K562 (cell line): ENCODE results near the gene GSS. TPM values are rescaled to one million over a fixed set of nuclear protein-coding genes. Genes with fewer than 3 reads are reported as not detected.

ENCODE experiments used
- ATAC-seq: fragments of 200-7000 bp; cut with Tn5 transposase; 3 replicates; pipeline ENCODE4 v1.9.1; 2020; ENCODE audit warnings: moderate library complexity
- BruUV-seq: library from RNA; stranded (reverse); fragments of 400-500 nt; replicated peaks from 2 replicates; lab custom pipeline; 2021; lab: Mats Ljungman, UMichigan
- CTCF ChIA-PET: fragments of 300-600 bp; formaldehyde crosslinking; extraction: SDS; loops from one replicate; lab custom pipeline; 2021; ENCODE audit warnings: low intra/inter-chr PET ratio; lab: Yijun Ruan, JAX
- POLR2A ChIA-PET: fragments of 300-600, 350-650 bp; sonication (Branson Sonifier 250); formaldehyde crosslinking; extraction: SDS; loops from one replicate; lab custom pipeline; 2021; ENCODE audit warnings: antibody characterized with exemption, inconsistent platforms; lab: Yijun Ruan, JAX
- DNase-seq, 4 experiments: peaks; one replicate each; pipeline versions ENCODE4 v3.0.0 to v3.0.0-alpha.2; 2011 to 2018; ENCODE audit warnings: low spot score in 3 of 4, mixed read lengths in 3 of 4; ENCODE audit errors: extremely low read depth in 1 of 4
- FAIRE-seq: peaks from 2 replicates; lab custom pipeline; 2011; peaks lifted over from hg19 to GRCh38; lab: Jason Lieb, UNC
- H2AFZ ChIP-seq: 2 replicates; pipeline ENCODE4 v1.6.0; 2011; ENCODE audit warnings: low read depth, low read length, control low read depth, inconsistent platforms
- H3K27ac ChIP-seq: fragments of 200-600 bp; 3 replicates; pipeline ENCODE4 v1.8.0; 2011; ENCODE audit warnings: low read depth, mild to moderate bottlenecking, control low read depth, inconsistent platforms, low read length, moderate library complexity, mixed read lengths; ENCODE audit errors: extremely low read depth
- H3K27me3 ChIP-seq, 2 experiments: fragments of 300-600 bp in 1 of 2; 2 replicates in 1 of 2; 3 replicates in 1 of 2; pipeline versions ENCODE4 v1.6.0 to v1.8.0; 2011; ENCODE audit warnings: inconsistent platforms in 2 of 2, low read length in 2 of 2, mild to moderate bottlenecking in 1 of 2, mixed read lengths in 1 of 2, moderate library complexity in 1 of 2; ENCODE audit not compliant: control insufficient read depth in 2 of 2, insufficient read depth in 2 of 2
- H3K36me3 ChIP-seq: fragments of 300-600 bp; 3 replicates; pipeline ENCODE4 v1.8.0; 2011; ENCODE audit warnings: mild to moderate bottlenecking, low read length, inconsistent platforms; ENCODE audit not compliant: control insufficient read depth, insufficient read depth
- H3K4me1 ChIP-seq, 2 experiments: fragments of 200-600 bp in 1 of 2; replicated peaks in 1 of 2; 2 replicates in 1 of 2; 3 replicates in 1 of 2; pipeline versions ENCODE4 v1.5.1 to v1.8.0; 2011; ENCODE audit warnings: inconsistent platforms in 2 of 2, low read length in 2 of 2, mild to moderate bottlenecking in 1 of 2, mixed read lengths in 1 of 2, moderate library complexity in 1 of 2; ENCODE audit not compliant: control insufficient read depth in 2 of 2, insufficient read depth in 2 of 2
- H3K4me2 ChIP-seq: 2 replicates; pipeline ENCODE4 v1.6.1; 2011; ENCODE audit warnings: low read length, control low read depth, inconsistent platforms, mixed read lengths; ENCODE audit not compliant: insufficient read depth
- H3K4me3 ChIP-seq: fragments of 200-600 bp; sonication (generic), shearing (Covaris generic); 2 replicates; pipeline ENCODE4 v1.5.1; 2016; ENCODE audit warnings: control low read depth, inconsistent platforms
- H3K79me2 ChIP-seq: fragments of 200-600 bp; 3 replicates; pipeline ENCODE4 v1.8.0; 2011; ENCODE audit warnings: low read length, inconsistent platforms; ENCODE audit not compliant: control insufficient read depth, insufficient read depth
- H3K9ac ChIP-seq, 2 experiments: 2 replicates each; pipeline versions ENCODE4 v1.6.0 to v1.6.1; 2011; ENCODE audit warnings: low read depth in 2 of 2, low read length in 2 of 2, control low read depth in 1 of 2, inconsistent platforms in 1 of 2, mild to moderate bottlenecking in 1 of 2, mixed read lengths in 1 of 2; ENCODE audit not compliant: insufficient read depth in 1 of 2
- H3K9me1 ChIP-seq: one replicate; pipeline ENCODE4 v1.6.0; 2011; ENCODE audit warnings: inconsistent platforms, mild to moderate bottlenecking, low read length, moderate library complexity; ENCODE audit not compliant: control insufficient read depth, insufficient read depth
- H3K9me3 ChIP-seq: replicated peaks from 2 replicates; pipeline ENCODE4 v1.5.1; 2011; ENCODE audit warnings: low read depth, low read length, inconsistent platforms; ENCODE audit not compliant: control insufficient read depth, insufficient read depth
- H4K20me1 ChIP-seq: replicated peaks from 2 replicates; pipeline ENCODE4 v1.6.1; 2011; ENCODE audit warnings: low read length, inconsistent platforms, mixed read lengths; ENCODE audit not compliant: control insufficient read depth, insufficient read depth
- CEBPZ ChIP-seq: fragments of 150-350 bp; IDR thresholded peaks from 2 replicates; pipeline ENCODE4 v1.6.1; 2014; ENCODE audit warnings: low read depth, mild to moderate bottlenecking, low read length, borderline replicate concordance
- PRMT5 ChIP-seq: sonication (generic); formaldehyde crosslinking; IDR thresholded peaks from 2 replicates; pipeline ENCODE4 v1.5.0; 2020; ENCODE audit warnings: missing genetic modification reagents
- ZNF512 ChIP-seq: IDR thresholded peaks from 2 replicates; pipeline ENCODE4 v1.6.1; 2016; ENCODE audit warnings: missing genetic modification characterization, missing compliant biosample characterization
- WGBS: fragments of 100-300 bp; shearing (Covaris generic); methylation state at CpG from one replicate; pipeline ENCODE4 v1.1.6; 2016; ENCODE audit warnings: low coverage, mixed read lengths; ENCODE audit not compliant: insufficient coverage; ENCODE audit errors: missing lambda C conversion rate; 5-methylcytosine and 5-hydroxymethylcytosine counted together
- in situ Hi-C: fragments of 300-500 bp; cut with MboI; formaldehyde crosslinking; loops from 4 replicates; pipeline ENCODE4 v1.15.0; 2018; ENCODE audit warnings: inconsistent platforms, mixed read lengths
- intact Hi-C: fragments of 100-400 bp; cut with micrococcal nuclease; formaldehyde crosslinking; loops from 2 replicates; pipeline ENCODE4 v1.14.2; 2022
- polyA plus RNA-seq, 8 experiments: library from polyadenylated mRNA; depleted of rRNA in 4 of 8; stranded (reverse) in 5 of 8; unstranded in 3 of 8; fragments of >200 nt; fragmentation: Nextera tagmentation in 2 of 8; fragmentation: Illumina TruSeq in 1 of 8; extraction: Ambion mirVana in 2 of 8; extraction: Trizol in 1 of 8; gene quantifications; 2 replicates each; pipeline versions ENCODE4 v1.2.1 to v1.2.3, GENCODE V29; 2011 to 2014; ENCODE audit warnings: inconsistent platforms in 1 of 8, missing spikeins in 1 of 8
- total RNA-seq, 7 experiments: library from RNA; depleted of rRNA in 6 of 7; stranded (reverse); fragments of >200 nt in 6 of 7; fragmentation: Illumina TruSeq in 2 of 7; extraction: Trizol in 2 of 7; gene quantifications; 2 replicates each; pipeline versions ENCODE4 v1.2.1 to v1.2.3, GENCODE V29; 2011 to 2021; ENCODE audit warnings: low replicate concordance in 1 of 7

GSS gene
- total and polyA plus RNA-seq, 9 of the 15 experiments (the other 6 are each of a cell fraction or from before 2014, with no cell fraction given): 18.4 to 165 (median 89.4) TPM

GRCh38 chr20:34983089-34983820, 27.6 kb upstream of the GSS start:
- in situ Hi-C loops: no loop called here
- H3K4me3 ChIP-seq: no peak overlapping the region
- ChIA-PET POLR2A (interaction anchor here (0.8 kb wide), 1 partner anchor 15 kb away, joined by 4 read pairs; no protein-coding TSS in a partner anchor), CTCF (no interaction called here)
- no peaks in the 10 kb centered on the region for H3K9me3 ChIP-seq
- no peaks in the 10 kb centered on the region for H3K27me3 ChIP-seq
- no peak overlapping the region for H3K4me2 ChIP-seq
- FAIRE-seq (no peak), DNase-seq (no peak), ATAC-seq (no peak)
- H3K9ac ChIP-seq: peak overlapping the region in 1 of 2 experiments; percentile 32; a peak in 1 of 4 replicates
- no peak overlapping the region for H3K27ac ChIP-seq
- TF ChIP-seq PRMT5 (CRISPR knock-in tag): no peak
- TF ChIP-seq CEBPZ: no peak
- TF ChIP-seq ZNF512 (tag): peak; percentile 87
- no peaks in the 10 kb centered on the region for H3K9me1 ChIP-seq
- no peaks in the 10 kb centered on the region for H3K36me3 ChIP-seq
- 23% methylated on average over 5 of the region's 5 CpGs for WGBS
- no peak overlapping the region for H2AFZ ChIP-seq
- no TSS peak for BruUV-seq
- intact Hi-C loops: no loop called here
- peaks cover 10 to 52% of the 10 kb centered on the region in 2 experiments; a peak in 4 of 5 replicates for H3K4me1 ChIP-seq
- H4K20me1 ChIP-seq: no peaks in the 10 kb centered on the region
- H3K79me2 ChIP-seq: no peaks in the 10 kb centered on the region
